ENCODE results near the gene PRRC2A. TPM values are rescaled to one million over a fixed set of nuclear protein-coding genes. Genes with fewer than 3 reads are reported as not detected.

Gene PRRC2A
- total RNA-seq, 1 donor from 2014 or later, result 290 TPM

DNA sequence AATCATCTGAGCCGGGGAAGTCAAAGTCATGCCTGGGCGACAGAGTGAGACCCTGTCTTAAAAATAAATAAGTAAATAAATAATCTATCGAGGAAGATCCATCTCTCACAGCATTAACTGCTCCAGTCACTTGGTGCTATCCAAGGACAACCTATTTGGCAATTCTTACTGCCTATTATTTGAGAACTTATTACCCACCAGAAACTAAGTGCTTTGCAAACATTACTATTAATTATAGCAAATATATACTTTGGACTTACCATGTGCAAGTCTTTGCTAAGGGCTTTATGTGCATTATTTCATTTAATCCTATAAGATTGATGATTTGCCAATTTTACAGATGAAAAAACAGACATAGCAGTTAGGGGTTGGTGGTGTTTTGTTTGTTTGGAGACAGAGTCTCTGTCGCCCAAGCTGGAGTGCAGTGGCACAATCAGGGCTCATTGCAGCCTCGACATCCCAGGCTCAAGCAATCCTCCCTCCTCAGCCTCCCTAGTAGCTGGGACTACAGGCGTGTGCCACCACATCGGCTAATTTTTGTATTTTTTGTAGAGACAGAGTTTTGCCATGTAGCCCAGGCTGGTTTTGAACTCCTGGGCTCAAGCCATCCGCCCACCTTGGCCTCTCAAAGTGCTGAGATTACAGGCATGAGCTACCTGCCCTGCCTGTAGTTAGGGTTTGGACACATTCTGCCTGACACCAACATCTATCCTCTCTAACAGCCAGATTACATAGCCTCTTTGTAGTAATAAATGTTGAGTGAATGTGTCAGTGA lies 34.2 kb downstream of the PRRC2A start:
- Mint-ChIP-seq H3K27ac (no peak overlapping the region), H3K4me1 (peaks cover 40% of the 10 kb centered on the region), H3K4me3 (no peak overlapping the region)

DNA sequence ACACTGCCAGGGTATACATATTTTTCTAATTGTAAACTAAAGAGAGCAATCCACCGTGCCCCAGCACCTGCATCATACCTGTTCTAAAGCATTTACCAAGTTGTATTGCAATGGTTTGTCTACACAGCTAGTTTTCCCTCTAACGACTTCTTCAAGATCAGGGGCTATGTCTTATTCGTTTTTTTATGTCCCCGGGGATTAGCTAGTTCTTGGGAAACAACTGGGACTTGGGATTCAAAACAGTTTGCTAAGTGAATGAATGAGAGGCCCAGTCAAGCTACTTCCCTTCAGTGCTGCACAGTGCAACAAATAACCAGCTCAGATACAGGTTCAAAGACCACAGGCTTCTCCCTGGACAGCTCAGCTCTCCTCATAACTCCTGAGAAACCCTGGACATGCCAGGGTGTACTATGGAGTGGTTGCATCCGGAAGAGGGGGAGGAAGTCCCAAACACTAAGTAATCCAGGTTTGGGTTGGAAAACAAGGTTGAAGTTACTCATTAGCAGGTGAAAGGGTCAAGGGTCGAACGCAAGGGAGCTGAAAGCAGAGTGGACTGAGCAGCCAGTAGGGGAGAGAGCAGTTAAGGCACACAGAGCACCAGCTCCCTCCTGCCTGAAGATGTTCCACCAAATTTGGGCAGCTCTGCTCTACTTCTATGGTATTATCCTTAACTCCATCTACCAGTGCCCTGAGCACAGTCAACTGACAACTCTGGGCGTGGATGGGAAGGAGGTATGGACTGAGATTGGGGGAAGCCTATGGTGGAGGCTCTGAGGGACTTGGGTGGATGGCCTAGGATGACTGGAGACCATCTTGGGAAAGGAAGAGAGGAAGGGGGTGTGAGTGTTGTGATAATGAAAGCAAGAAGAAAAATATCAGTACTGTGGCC lies 35.1 kb downstream of the PRRC2A start, which contains the start of gene APOM:
Gene APOM (plus strand): TSS at position 546 of the 889 bp plus-strand sequence. CDS start 73 bp downstream, at position 619.
- no peaks in the 10 kb centered on the region for H3K27me3 Mint-ChIP-seq (ENCODE audit: low read depth)
- H3K9me3 Mint-ChIP-seq, result no peaks in the 10 kb centered on the region
- H3K27ac Mint-ChIP-seq, result peak within 1 kb of the TSS; percentile 49
- DNase-seq (ENCODE audit: low spot score in 2 of 2, unreplicated experiment in 2 of 2), result no peak
- H3K4me3 Mint-ChIP-seq, result no peak within 1 kb of the TSS
- H3K36me3 Mint-ChIP-seq, result peaks cover 12% of the 10 kb centered on the region
- TF ChIP-seq CTCF (IDR thresholded peaks at IDR 0.05; ENCODE audit: unreplicated experiment), result no peak
- peaks cover 40% of the 10 kb centered on the region for H3K4me1 Mint-ChIP-seq

More for the DNA sequence above, 34.2 kb downstream of the PRRC2A start:
- H3K27me3 Mint-ChIP-seq (ENCODE audit: low read depth), result no peaks in the 10 kb centered on the region
- H3K9me3 Mint-ChIP-seq, result no peaks in the 10 kb centered on the region
- peaks cover 13% of the 10 kb centered on the region for H3K36me3 Mint-ChIP-seq
- no peak for DNase-seq (ENCODE audit: low spot score in 2 of 2, unreplicated experiment in 2 of 2)
- TF ChIP-seq CTCF (IDR thresholded peaks at IDR 0.05; ENCODE audit: unreplicated experiment), result no peak

GRCh38 chr6:31657406-31658157 lies 37.1 kb downstream of the PRRC2A start:
- peak overlapping the region; percentile 13 for H3K4me3 Mint-ChIP-seq
- no peak overlapping the region for H3K27ac Mint-ChIP-seq
- H3K4me1 Mint-ChIP-seq, result peaks cover 39% of the 10 kb centered on the region
- H3K27me3 Mint-ChIP-seq (ENCODE audit: low read depth), result no peaks in the 10 kb centered on the region
- H3K9me3 Mint-ChIP-seq, result no peaks in the 10 kb centered on the region
- DNase-seq (ENCODE audit: low spot score in 2 of 2, unreplicated experiment in 2 of 2), result no peak
- peaks cover 7% of the 10 kb centered on the region for H3K36me3 Mint-ChIP-seq
- no peak for TF ChIP-seq CTCF (IDR thresholded peaks at IDR 0.05; ENCODE audit: unreplicated experiment)

GRCh38 chr6:31658158-31658688 lies 37.7 kb downstream of the PRRC2A start:
- Mint-ChIP-seq H3K27me3 (ENCODE audit: low read depth) (no peaks in the 10 kb centered on the region), H3K9me3 (no peaks in the 10 kb centered on the region), H3K4me3 (peak overlapping the region; percentile 86), H3K4me1 (peaks cover 40% of the 10 kb centered on the region), H3K36me3 (peaks cover 7% of the 10 kb centered on the region), H3K27ac (peak overlapping the region; percentile 26)
- no peak for DNase-seq (ENCODE audit: low spot score in 2 of 2, unreplicated experiment in 2 of 2)
- TF ChIP-seq CTCF (IDR thresholded peaks at IDR 0.05; ENCODE audit: unreplicated experiment), result no peak
